ENCODE results near the gene RAPGEF4. TPM values are rescaled to one million over a fixed set of nuclear protein-coding genes. Genes with fewer than 3 reads are reported as not detected.

Gene RAPGEF4
- total and polyA plus RNA-seq, 2 of the 13 experiments (the other 11 are each of a cell fraction or from before 2014, with no cell fraction given) = 0.78 to 0.91 TPM

- ATAC-seq = no peak
- no peak for TF ChIP-seq BORCS8-MEF2B (CRISPR knock-in tag; IDR thresholded peaks at IDR 0.05)
- TF ChIP-seq ZNF557 (CRISPR knock-in tag; IDR thresholded peaks at IDR 0.05) = no peak
- no peak for TF ChIP-seq AKAP8 (CRISPR knock-in tag; IDR thresholded peaks at IDR 0.05)
- TF ChIP-seq ZMAT3 (CRISPR knock-in tag; conservative IDR thresholded peaks at IDR 0.05) = no peak
- TF ChIP-seq, protein P1, sequence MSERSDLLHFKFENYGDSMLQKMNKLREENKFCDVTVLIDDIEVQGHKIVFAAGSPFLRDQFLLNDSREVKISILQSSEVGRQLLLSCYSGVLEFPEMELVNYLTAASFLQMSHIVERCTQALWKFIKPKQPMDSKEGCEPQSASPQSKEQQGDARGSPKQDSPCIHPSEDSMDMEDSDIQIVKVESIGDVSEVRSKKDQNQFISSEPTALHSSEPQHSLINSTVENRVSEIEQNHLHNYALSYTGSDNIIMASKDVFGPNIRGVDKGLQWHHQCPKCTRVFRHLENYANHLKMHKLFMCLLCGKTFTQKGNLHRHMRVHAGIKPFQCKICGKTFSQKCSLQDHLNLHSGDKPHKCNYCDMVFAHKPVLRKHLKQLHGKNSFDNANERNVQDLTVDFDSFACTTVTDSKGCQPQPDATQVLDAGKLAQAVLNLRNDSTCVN (CRISPR knock-in tag; IDR thresholded peaks at IDR 0.05; ENCODE audit: borderline replicate concordance) = no peak
- TF ChIP-seq, protein P2, sequence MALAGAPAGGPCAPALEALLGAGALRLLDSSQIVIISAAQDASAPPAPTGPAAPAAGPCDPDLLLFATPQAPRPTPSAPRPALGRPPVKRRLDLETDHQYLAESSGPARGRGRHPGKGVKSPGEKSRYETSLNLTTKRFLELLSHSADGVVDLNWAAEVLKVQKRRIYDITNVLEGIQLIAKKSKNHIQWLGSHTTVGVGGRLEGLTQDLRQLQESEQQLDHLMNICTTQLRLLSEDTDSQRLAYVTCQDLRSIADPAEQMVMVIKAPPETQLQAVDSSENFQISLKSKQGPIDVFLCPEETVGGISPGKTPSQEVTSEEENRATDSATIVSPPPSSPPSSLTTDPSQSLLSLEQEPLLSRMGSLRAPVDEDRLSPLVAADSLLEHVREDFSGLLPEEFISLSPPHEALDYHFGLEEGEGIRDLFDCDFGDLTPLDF (CRISPR knock-in tag; IDR thresholded peaks at IDR 0.05) = no peak
- TF ChIP-seq HDAC1 (CRISPR knock-in tag; IDR thresholded peaks at IDR 0.05) = no peak
- no peak for TF ChIP-seq ZSCAN21 (CRISPR knock-in tag; IDR thresholded peaks at IDR 0.05; ENCODE audit: borderline replicate concordance)
- no peak for TF ChIP-seq POLR2AphosphoS5 (IDR thresholded peaks at IDR 0.05; ENCODE audit: low read depth, low read length)
- Histone ChIP-seq H3K9me3 (ENCODE audit: low read length) (no peaks in the 10 kb centered on the region), H3K9ac (ENCODE audit: insufficient read depth, low read depth, low read length) (no peak overlapping the region), H3K4me1 (ENCODE audit: insufficient read depth, low read length) (peaks cover 26% of the 10 kb centered on the region), H3K4me2 (ENCODE audit: low read depth, low read length) (no peak overlapping the region), H3K79me2 (ENCODE audit: insufficient read depth, low read length) (no peaks in the 10 kb centered on the region), H3K4me3 (replicated peaks in 1 of 3; ENCODE audit: insufficient read depth in 1 of 3, low read depth in 2 of 3, low read length in 3 of 3) (no peak overlapping the region), H4K20me1 (ENCODE audit: insufficient read depth, low read length) (no peaks in the 10 kb centered on the region), H3K36me3 (replicated peaks in 1 of 2; ENCODE audit: control insufficient read depth in 1 of 2, insufficient read depth in 2 of 2, low read length in 2 of 2) (no peaks in the 10 kb centered on the region), H3K27me3 (ENCODE audit: control insufficient read depth in 1 of 2, insufficient read depth in 2 of 2, low read length in 2 of 2) (peaks cover 0 to 2% of the 10 kb centered on the region in 2 experiments; a peak in 1 of 5 replicates), H3K27ac (ENCODE audit: extremely low read length, insufficient read depth, low read length) (no peak overlapping the region), H2AFZ (ENCODE audit: low read length) (no peak overlapping the region)
- no peak for DNase-seq (ENCODE audit: low spot score)
- WGBS (ENCODE audit: low lambda C conversion rate) = 73% methylated on average over 1 of the region's 1 CpG
- CTCF ChIA-PET (ENCODE audit: low intra/inter-chr PET ratio, low total read pairs) = no interaction called here
- BruUV-seq (replicated peaks) = no TSS peak
- in situ Hi-C loops (cut with HindIII; ENCODE audit: extremely low pct_ligation_motif_present, low pct_unique_long_range_greater_than_20kb) (no loop called here), intact Hi-C loops (cut with micrococcal nuclease; ENCODE audit: unreplicated experiment) (no loop called here)
- no peak for FAIRE-seq
- POLR2A ChIA-PET = no interaction called here
These were observed 233.5 kb downstream of the RAPGEF4 start for GRCh38 chr2:172969166-172969565.

Data from HepG2 (cell line).